Parathyroid adenoma (tissue), 2 donors: Measurements from ENCODE around the gene DYNLT1.

Experiments used
- H2AFZ ChIP-seq: fragments of 300-600 bp; sonication (generic); one replicate; pipeline ENCODE4 v1.7.0; 2017; ENCODE audit warnings: antibody characterized with exemption, mild to moderate bottlenecking
- H3K27ac ChIP-seq: fragments of 300-600 bp; sonication (generic); one replicate; pipeline ENCODE4 v1.7.0; 2017
- H3K27me3 ChIP-seq: fragments of 300-600 bp; sonication (generic); one replicate; pipeline ENCODE4 v1.7.0; 2017; ENCODE audit warnings: low read length; ENCODE audit not compliant: control insufficient read depth, insufficient read depth
- H3K36me3 ChIP-seq: fragments of 300-600 bp; sonication (generic); one replicate; pipeline ENCODE4 v1.7.0; 2017; ENCODE audit warnings: low read length; ENCODE audit not compliant: control insufficient read depth, insufficient read depth
- H3K4me1 ChIP-seq: fragments of 300-600 bp; sonication (generic); one replicate; pipeline ENCODE4 v1.7.0; 2017; ENCODE audit warnings: control low read depth
- H3K4me2 ChIP-seq: fragments of 300-600 bp; sonication (generic); one replicate; pipeline ENCODE4 v1.7.0; 2017; ENCODE audit warnings: low read length
- H3K4me3 ChIP-seq: fragments of 300-600 bp; sonication (generic); one replicate; pipeline ENCODE4 v1.7.0; 2017; ENCODE audit warnings: low read depth, low read length
- H3K79me2 ChIP-seq: fragments of 300-600 bp; sonication (generic); one replicate; pipeline ENCODE4 v1.7.0; 2017; ENCODE audit warnings: control low read depth
- H3K9ac ChIP-seq: fragments of 300-600 bp; sonication (generic); one replicate; pipeline ENCODE4 v1.7.0; 2017; ENCODE audit warnings: mild to moderate bottlenecking
- H3K9me3 ChIP-seq: fragments of 300-600 bp; sonication (generic); one replicate; pipeline ENCODE4 v1.7.0; 2017; ENCODE audit warnings: low read length; ENCODE audit not compliant: control insufficient read depth
- TF ChIP-seq, protein P1 (sequence below): fragments of 300-600 bp; sonication (generic); IDR thresholded peaks from one replicate; pipeline ENCODE4 v1.7.0; 2017; ENCODE audit warnings: antibody characterized with exemption, mild to moderate bottlenecking
- donor health status: primary hyperparathyroidism.

DYNLT1 gene

GRCh38 chr6:158669145-158670035, 24.8 kb upstream of the DYNLT1 start:
- no peak overlapping the region for H3K9ac ChIP-seq
- no peaks in the 10 kb centered on the region for H3K36me3 ChIP-seq
- TF ChIP-seq, protein P1, sequence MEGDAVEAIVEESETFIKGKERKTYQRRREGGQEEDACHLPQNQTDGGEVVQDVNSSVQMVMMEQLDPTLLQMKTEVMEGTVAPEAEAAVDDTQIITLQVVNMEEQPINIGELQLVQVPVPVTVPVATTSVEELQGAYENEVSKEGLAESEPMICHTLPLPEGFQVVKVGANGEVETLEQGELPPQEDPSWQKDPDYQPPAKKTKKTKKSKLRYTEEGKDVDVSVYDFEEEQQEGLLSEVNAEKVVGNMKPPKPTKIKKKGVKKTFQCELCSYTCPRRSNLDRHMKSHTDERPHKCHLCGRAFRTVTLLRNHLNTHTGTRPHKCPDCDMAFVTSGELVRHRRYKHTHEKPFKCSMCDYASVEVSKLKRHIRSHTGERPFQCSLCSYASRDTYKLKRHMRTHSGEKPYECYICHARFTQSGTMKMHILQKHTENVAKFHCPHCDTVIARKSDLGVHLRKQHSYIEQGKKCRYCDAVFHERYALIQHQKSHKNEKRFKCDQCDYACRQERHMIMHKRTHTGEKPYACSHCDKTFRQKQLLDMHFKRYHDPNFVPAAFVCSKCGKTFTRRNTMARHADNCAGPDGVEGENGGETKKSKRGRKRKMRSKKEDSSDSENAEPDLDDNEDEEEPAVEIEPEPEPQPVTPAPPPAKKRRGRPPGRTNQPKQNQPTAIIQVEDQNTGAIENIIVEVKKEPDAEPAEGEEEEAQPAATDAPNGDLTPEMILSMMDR = no peak
- H3K4me1 ChIP-seq = peaks cover 41% of the 10 kb centered on the region
- H2AFZ ChIP-seq = peak overlapping the region; percentile 65
- H3K27ac ChIP-seq = peak overlapping the region; percentile 95
- H3K27me3 ChIP-seq = no peaks in the 10 kb centered on the region
- no peak overlapping the region for H3K4me3 ChIP-seq
- H3K9me3 ChIP-seq = no peaks in the 10 kb centered on the region
- no peaks in the 10 kb centered on the region for H3K79me2 ChIP-seq
- H3K4me2 ChIP-seq = peak overlapping the region; percentile 20

DNA sequence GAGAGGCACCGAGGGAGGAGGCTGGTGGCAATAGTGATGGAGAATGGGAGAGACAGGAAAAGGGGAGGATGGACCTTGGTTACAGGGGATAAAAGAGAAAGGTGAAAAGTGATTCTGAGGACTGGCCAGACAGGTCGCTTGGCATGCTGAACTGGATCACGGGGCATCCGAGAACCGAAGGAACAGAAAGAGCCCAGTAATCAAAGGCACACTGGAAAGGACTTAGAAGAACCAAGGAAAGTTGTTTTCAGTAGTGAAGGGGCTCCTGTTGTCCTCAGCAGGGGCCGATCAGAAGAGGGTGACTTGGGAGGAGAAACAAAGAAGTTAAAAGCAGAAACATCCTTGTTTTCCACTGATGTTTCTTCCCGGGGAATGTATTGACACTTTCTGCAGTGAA, 24.2 kb upstream of the DYNLT1 start:
- no peak overlapping the region for H3K4me3 ChIP-seq
- peaks cover 48% of the 10 kb centered on the region for H3K4me1 ChIP-seq
- no peaks in the 10 kb centered on the region for H3K79me2 ChIP-seq
- H3K9ac ChIP-seq = no peak overlapping the region
- no peaks in the 10 kb centered on the region for H3K27me3 ChIP-seq
- H2AFZ ChIP-seq = peak overlapping the region; percentile 65
- no peaks in the 10 kb centered on the region for H3K36me3 ChIP-seq
- TF ChIP-seq, protein P1 = no peak
- no peaks in the 10 kb centered on the region for H3K9me3 ChIP-seq
- H3K27ac ChIP-seq = peak overlapping the region; percentile 95
- H3K4me2 ChIP-seq = no peak overlapping the region

GRCh38 chr6:158667360-158667981, 22.9 kb upstream of the DYNLT1 start:
- Histone ChIP-seq H3K36me3 (no peaks in the 10 kb centered on the region), H3K4me3 (peak overlapping the region; percentile 49), H3K4me1 (peaks cover 54% of the 10 kb centered on the region), H3K79me2 (no peaks in the 10 kb centered on the region), H3K27me3 (no peaks in the 10 kb centered on the region), H3K27ac (peak overlapping the region; percentile 95), H3K9ac (no peak overlapping the region), H3K9me3 (no peaks in the 10 kb centered on the region), H2AFZ (peak overlapping the region; percentile 85), H3K4me2 (peak overlapping the region; percentile 81)
- TF ChIP-seq, protein P1 = no peak

DNA sequence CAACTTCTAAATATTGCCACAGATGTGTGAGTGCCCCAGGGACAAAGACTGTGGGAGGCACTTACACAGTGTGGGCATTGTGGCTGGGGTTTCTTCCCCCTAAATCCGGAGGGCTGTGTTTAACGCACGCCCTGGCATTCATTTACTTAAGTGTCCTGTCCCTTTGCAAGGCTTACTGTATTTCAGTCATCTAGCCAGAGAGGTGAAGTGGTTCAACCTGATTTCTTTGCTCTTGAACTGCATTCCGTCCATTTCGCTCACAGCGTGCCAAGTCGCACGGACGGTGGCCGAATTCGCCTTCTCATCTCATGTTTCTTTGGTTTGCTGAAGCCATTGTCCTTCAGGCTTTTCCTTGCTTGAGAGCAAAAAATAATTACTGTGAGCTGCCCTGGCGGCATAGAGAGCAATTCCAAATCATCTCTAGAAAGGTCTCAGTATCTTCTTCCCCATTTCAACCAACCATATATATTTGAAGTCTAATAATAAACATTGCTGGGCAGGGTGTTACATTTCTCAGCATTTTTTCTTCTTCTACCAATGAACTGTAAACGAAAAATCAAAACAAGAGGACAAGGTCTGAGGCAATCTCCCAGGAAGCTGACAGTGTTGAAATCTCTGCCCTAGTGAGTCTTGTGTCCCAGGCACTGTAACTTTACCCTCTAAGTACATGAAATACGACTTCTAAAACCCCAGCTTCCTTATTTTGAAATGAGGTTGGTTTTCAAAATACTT, 22.3 kb upstream of the DYNLT1 start:
- Histone ChIP-seq H3K36me3 (no peaks in the 10 kb centered on the region), H3K4me3 (peak overlapping the region; percentile 49), H3K27ac (peak overlapping the region; percentile 95), H3K4me1 (peaks cover 54% of the 10 kb centered on the region), H3K27me3 (no peaks in the 10 kb centered on the region), H3K9me3 (no peaks in the 10 kb centered on the region), H3K79me2 (no peaks in the 10 kb centered on the region), H3K9ac (no peak overlapping the region), H3K4me2 (peak overlapping the region; percentile 81), H2AFZ (peak overlapping the region; percentile 85)
- TF ChIP-seq, protein P1 = no peak
